T-helper 9 cell (primary cell): ENCODE data around the gene GPR89A.
"Not testable (repeated sequence)": the region's sequence is repeated elsewhere in the genome, so short reads cannot be mapped to it uniquely, and the experiment has no call there.

Experiments
- DNase-seq: peaks from one replicate; pipeline ENCODE4 v3.0.0-alpha.2; 2020
- total RNA-seq, 2 donors: gene quantifications; one replicate each; lab custom pipeline; 2026; lab: John Stamatoyannopoulos, UW

GPR89A gene
- 6.0 to 7.6 reads per million in 2 donors for total RNA-seq

DNA sequence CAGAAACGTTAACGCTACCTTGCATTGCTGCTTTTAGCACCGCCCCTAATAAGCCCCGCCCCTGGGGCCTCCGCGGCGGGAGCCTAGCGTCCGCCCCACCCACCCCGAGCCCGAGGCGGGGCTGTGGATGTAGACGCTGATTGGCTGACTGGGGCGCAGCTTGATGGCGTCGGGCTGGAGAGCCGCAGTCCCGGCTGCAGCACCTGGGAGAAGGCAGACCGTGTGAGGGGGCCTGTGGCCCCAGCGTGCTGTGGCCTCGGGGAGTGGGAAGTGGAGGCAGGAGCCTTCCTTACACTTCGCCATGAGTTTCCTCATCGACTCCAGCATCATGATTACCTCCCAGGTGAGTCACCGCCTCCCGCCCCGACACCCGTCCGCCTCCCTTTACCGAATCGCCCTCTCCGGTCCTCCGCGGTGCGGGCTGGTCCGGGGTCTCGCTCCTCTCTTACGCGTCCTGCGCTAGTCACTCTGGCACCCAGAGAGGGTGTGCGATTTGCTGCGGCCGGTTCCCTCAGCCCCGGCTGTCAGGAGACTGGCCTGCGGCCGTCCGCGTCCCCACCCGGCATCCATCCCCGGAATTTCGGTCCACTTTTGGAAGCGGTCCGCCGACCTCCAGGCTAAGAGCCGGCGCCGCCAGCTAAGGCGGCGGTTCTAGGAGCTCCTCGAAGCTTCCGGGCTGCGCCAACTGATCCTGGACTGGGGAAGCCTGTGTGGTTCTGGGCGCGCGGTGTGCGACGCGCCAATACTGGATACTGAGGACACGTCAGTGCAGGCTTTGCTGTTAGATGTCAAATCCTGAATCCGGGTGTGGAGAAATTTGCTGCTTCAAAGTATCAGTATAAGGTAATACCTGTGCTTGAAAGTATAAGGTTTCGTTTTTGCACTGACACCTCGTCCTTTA, at the start of gene GPR89A:
GPR89A (plus strand) TSS at position 156 of the 901 bp plus-strand sequence; CDS start at position 302, 146 bp downstream.
- peak; percentile 90 for DNase-seq

DNA sequence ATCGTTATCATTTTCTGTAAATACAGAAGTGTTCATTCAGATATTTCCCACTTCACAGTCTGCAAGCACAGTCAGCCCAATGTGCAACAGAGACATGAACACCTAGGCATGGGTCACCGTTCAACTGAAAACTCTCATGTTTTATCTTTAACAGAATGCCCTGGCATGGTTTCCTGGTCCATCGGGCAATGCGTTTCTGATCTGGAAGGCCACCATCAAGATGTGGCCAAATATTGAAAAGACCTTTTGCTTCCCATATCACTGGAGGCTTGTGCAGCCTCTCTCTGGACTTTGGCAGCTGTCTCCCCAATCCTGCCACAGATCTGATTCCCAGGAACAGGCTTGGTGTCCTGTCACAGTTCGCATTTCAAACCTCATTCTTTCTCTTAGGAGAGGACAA, 21.0 kb upstream of the GPR89A start:
- DNase-seq: not testable (repeated sequence)

DNA sequence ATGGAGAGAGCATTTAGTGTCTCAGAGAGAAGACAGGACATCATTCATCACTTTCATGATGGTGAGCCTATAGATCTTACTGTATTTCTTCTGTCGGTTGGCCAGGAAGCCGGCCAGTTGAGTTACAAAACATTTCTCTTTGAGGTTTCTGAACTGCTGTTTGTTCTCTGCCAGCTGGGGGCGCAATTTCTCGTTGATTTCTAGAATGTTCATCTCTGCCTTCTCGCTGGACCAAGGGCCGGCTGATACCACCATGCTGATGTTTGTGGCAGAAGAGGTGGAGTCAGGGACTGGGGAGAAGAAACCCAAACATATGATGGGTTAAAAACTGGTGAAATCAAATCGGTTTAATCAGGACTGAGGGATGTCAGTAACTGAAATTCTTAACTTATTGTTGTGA, 17.0 kb upstream of the GPR89A start:
- DNase-seq: peak; percentile 28

DNA sequence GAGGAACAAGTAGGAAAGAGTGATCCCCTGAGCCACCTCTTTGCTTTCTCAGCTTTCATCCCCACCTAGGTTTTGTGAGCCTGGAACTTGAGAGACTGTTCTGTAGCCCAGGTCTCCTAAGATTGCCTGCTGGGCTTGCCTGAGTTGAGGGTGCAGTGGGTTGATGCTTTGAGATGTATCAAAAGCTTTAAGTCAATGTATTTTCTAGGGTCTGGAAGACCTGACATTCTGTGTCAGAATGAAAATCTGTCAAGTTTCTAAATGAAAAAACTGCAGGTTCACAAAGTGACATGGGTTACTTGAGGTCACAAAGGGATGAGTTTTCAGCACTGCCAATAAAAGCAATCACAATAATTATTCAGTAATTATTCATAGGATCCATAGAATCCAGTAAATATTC, 15.4 kb upstream of the GPR89A start:
- DNase-seq: not testable (repeated sequence)

DNA sequence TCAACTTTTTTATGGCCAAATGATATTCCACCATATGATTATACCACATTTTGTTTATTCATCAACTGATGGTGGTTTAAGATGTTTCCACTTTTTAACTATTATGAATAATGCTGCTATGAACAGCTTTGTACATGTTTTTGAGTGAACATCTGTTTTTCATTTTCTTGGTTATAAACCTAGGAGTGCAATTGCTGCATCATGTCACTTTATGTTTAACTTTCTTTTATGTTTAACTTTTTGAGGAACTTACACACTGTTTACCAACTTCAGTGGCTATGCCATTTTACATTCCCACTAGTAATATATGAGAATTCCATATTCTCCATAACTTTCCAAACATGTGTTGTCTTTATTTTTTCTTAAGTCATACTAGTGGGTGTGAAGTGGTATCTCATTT, 12.4 kb upstream of the GPR89A start:
- DNase-seq: not testable (repeated sequence)

DNA sequence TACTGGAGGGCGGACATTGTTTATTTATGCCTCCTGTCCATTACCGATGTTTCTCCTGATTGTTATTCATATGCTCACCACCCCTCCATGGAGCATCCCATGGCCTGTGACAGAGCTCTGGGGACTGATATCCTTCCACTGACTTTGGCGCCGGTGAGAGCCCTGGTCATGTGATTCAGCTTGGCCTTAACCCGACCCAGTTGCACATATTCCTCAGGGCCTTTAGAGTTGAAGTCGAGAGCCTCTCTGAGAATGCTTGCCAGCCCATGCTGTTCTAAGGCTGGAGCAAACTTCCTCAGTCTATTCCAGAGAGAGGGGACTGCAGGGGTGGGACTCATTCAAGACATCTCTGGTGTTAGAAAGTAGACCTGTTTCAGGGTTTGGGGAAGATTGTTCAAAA, 11.6 kb upstream of the GPR89A start:
- not testable (repeated sequence) for DNase-seq

DNA sequence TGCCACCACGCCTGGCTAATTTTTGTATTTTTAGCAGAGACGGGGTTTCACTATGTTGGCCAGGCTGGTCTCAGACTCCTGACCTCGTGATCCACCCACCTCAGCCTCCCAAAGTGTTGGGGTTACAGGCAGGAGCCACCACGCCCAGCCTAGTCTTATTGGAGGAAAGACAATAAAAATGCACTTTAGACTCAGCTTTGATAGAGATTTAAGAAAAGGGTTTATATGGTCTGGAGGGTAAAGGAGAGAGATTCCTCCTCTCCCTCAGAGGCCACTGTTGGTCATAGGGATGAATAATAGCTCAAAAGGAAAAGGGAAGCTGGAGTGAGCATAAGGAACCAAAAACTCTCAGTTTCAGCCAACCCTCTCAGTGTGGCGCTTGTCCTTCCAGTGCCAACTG, 8.4 kb upstream of the GPR89A start:
- not testable (repeated sequence) for DNase-seq

DNA sequence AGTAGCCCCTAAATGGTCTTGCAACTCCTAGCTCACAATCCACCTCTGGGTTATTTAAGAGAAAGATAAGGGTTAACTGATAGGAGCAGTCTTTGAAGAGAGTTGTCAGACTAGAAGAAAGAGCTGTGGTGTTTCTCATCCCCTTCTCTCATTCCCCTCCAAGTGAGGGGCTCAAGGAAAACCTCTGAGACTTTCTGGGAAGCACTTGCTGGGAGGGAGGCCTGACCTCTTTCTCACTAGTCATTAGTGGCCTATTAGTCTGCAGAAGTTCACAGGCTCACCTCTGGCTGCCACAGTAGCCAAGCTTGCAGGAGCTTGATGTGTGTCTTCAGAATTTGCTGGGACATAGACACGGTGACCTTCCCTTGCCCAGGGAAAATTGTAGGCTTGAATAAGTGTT, 6.2 kb upstream of the GPR89A start:
- DNase-seq: no peak

DNA sequence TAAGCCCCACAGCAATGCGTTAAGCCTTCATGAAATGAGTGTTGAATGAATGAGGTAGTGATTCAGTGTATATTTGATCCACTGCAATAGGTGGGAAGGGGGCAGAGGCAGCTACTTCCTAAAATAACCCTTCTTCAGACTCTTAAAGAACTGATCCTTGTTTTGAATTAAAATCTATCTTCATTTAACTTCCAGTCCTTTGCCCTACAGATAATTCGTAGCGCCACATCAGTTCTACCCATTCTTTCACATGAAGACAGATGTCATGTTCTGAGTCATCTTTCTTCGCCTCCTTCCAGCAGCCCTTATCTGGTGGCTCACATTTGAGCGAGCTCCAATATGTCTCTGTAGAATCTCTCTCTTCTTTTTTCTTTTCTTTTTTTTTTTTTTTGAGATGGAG, 948 bp upstream of the GPR89A start:
- DNase-seq: not testable (repeated sequence)

DNA sequence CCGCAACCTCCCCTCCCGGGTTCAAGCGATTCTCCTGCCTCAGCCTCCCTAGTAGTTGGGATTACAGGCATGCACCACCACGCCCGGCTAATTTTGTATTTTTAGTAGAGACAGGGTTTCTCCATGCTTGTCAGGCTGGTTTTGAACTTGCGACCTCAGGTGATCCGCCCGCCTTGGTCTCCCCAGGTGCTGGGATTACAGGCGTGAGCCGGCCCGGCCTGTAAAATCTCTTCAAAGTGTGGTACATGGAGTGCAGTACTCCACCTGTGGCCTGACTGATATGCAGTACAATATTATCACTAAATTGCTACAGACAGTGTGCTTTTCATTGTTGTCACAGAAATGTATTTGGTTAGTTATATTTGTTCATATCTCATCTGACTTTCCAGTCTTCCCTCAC, 499 bp upstream of the GPR89A start:
- not testable (repeated sequence) for DNase-seq

DNA sequence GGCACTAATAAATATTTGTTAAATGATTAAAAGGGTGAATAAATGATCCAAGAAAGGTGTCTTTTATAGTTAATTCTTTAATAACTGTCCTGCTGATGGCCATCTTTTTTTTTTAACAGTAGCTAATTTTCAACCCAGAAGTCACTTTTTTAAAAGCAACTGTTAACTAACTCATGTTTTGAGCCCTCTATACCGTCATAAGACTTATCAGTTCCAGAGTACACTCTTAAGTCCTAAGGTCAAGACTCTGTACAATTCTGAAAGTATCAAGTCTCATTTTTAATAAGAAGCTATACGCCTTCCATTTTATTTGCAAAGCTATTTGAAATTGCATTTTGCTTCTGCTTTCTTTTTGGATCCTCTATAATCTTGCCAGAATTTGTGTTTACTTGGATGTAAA, 3.0 kb downstream of the GPR89A start:
- not testable (repeated sequence) for DNase-seq

DNA sequence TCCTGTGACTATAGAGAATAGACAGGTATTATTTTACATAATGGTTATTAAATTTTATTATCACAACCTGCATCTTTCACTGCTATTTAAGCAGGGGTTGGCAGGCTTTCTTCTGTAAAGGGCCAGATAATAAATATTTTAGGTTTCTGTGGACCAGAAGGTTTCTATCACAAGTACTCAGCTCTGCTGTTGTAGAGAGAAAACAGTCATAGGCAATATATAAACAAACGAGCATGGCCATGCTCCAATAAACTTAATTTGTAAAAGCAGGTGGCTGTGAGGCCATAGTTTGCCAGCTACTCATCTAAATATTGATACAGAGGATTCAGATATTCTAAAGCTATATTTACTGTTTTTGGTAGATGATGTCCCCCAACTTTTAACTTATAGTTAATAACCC, 12.3 kb downstream of the GPR89A start:
- DNase-seq: not testable (repeated sequence)

DNA sequence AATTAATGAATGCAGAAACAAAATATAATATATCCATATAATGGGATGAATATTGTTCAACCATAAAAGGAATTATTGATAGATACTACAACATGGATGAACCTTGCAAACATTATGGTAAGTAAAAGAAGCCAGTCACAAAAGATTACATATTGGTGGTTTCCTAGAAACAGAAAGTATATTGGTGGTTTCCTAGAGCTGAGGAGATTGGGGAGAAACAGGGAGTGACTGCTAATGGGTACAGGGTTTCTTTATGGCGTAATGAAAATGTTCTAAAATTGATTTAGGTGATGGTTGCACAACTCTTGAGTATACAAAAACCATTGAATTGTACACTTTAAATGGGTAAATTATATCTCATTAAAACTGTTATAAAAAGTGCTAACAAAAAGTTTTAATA, 14.4 kb downstream of the GPR89A start:
- DNase-seq: not testable (repeated sequence)

DNA sequence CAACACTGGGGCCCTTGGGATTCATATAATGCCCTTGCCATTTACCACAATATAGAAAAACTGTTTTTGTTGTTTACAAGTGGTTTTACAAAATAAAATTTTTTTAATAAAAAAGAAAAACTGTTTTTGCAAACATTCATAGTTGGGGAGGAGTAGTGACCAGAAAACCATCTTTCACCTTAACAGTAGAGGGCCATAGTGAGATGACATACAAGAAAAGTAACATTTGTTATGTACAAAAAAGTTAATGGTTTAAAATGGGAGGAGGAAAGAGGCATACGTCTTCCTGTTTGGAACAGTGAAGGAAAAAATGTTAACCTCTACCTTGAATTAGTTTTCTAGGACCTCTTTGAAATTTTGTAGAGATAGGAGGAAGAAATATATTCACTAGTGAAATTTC, 28.4 kb downstream of the GPR89A start:
- not testable (repeated sequence) for DNase-seq

DNA sequence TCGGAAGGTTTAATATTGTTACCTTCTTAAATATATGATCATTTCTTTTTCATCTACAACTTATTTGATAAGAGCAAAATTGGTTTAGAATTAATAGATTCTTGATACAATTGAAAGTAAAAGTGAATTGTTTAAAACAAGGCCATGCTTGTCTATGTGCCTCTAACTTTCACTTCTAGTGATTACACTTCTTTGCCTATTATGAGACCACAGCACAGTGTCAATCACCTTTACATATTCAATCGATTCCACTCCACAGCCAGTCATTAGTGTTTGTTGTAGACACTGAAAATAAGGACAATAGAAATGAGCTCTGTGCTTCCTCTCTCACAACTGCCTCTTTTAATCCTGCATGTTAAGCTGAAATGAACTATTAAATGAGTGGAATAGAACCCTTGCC, 34.1 kb downstream of the GPR89A start:
- not testable (repeated sequence) for DNase-seq

DNA sequence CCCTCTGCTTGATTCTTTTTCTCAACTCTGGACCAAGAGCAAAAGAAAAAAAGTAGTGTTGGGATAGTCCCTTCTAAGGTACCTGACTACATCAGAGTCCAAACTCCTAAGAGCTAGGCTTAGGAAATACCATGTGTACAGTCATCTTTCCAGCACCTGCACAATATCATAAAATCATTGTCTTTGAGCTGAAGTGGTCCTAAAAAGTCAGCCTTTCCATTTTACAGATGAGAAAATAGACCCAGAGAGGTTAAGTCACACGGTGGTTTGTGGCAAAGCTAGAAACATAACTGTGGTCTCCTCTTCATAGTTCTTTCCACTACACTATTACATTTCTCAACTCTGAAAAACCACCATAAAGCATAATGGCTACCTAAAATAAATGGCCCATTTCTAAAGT, 36.2 kb downstream of the GPR89A start:
- not testable (repeated sequence) for DNase-seq

DNA sequence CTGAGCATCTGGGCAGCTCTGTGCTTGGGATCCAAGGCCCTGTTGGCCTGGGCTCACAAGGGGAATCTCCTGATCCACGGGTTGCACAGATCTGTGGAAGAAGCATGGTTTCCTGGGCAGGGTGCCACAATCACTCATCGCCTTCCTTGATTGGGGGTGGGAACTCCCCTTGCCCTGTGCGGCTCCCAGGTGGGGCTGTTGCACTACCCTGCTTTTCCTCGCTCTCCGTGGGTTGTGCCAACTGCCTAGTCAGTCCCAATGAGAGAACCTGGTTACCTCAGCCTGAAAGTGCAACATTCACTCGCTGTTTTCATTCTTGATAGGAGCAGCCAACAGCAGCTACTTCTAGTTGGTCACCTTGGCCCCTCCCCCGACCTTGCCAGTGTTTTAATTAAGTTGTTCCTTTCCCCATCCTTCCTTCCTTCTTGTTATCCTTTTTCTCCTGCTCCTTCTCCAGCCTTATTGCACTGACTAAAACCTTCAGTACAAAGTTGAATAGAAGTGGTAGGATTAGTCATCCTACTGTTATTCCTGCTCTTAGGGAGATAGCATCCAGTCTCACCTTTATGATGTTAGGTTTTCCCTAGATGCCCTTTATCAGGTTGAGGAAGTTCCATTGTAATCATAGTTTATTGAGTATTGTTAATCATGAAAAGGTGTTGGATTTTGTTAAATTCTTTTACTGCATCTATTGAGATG, 48.6 kb downstream of the GPR89A start:
- DNase-seq: not testable (repeated sequence)

DNA sequence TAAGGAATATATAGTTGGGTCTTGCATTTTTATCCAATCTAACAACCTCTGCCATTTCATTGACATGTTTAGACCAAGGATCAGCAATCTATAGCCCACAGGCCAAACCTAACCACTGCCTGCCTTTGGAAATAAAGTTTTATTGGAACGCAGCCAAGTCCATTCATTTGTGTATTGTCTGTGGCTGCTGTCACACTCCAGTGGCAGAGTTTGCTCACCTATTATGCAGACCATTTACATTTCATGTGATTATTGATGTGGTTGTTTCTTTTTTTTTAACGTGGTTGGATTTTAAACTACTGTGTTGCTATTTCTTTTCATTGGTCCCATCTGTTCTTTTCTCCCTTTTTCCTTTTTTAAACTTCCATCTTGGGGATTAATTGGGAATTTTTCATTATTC, 54.7 kb downstream of the GPR89A start:
- DNase-seq: not testable (repeated sequence)

DNA sequence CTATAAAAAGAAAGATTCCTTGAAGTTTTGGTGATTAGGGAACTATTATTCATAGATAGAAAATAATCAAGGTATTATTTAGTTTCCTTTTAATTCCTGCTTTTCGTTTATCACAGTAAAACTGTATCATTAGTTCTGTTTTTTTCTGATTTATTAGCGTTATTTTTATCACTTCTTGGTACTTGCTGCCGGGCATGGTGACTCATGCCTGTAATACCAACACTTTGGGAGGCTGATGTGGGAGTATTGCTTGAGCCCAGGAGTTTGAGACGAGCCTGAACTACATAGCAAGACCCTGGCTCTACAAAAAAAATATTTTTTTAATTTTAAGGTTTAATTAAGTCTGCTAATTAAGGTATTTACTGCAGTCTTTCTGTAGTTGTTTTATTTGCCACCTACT, 57.2 kb downstream of the GPR89A start:
- DNase-seq: not testable (repeated sequence)

DNA sequence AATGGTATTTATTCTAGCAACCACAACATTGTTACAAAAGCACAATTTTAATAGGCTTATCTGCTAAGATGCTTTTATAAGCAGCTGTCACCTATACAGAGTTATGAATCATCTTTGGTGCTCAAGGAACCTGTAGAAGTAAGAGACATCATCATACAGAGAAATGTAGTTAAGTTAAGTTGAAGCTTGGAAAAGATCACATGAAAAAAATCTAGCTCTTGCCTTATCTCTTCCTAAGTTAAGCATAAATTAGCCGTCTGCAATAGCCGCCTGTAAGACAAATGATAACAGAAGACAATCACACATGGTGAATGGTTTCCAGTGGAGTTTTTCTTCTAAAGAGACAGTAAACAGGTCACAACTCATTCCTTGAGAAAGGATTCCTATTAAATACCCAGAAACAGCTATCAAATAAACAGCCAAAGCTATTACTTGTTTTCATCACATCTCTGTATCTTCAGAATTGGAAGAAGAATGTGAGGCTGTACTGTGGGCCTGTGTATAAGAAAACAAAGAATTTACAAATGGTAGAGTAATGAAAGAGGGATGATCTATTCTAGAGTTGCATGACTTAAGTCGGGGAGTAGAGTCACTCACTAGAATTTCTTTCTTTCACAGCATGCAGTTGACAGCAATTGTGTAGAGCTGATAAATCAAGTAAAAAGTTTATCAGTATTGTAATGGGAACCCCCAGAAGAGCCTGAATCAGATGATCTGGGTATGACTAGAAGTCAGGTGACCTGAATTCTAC, 63.4 kb downstream of the GPR89A start:
- not testable (repeated sequence) for DNase-seq

DNA sequence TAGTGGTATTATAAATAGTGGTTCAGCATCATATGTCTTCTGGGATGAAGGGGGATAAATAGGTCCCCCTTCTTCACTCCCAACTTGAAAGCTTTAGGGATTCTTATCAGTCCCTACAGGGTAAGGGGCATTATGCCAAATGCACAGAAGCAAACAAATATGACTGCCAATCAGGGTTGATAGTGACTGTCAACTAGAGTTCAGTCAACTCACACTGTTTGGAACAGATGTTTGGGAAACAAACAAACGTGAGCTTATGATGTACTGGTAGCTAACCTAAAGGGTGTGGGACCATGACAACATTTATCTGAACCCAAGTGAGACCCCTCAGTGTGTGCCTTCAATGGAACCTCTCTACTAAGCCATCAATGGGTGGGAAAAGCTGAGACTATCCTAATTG, 65.4 kb downstream of the GPR89A start:
- not testable (repeated sequence) for DNase-seq

DNA sequence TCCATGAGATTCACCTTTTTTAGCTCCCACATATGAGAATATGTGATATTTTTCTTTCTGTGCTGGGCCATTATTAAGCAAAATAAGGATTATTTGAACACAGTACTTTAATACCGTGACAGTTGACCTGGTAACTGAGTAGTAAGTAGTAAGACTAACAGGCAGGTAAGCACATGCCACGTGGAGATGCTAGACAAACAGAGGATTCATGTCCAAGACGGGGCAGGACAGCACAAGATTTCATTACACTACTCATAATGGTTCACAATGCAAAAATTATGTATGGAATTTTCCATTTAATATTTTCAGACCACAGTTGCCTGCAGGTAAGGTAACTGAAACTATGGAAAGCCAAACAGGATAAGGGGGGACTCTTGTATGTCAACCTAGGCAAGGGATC, 77.1 kb downstream of the GPR89A start:
- DNase-seq: not testable (repeated sequence)

DNA sequence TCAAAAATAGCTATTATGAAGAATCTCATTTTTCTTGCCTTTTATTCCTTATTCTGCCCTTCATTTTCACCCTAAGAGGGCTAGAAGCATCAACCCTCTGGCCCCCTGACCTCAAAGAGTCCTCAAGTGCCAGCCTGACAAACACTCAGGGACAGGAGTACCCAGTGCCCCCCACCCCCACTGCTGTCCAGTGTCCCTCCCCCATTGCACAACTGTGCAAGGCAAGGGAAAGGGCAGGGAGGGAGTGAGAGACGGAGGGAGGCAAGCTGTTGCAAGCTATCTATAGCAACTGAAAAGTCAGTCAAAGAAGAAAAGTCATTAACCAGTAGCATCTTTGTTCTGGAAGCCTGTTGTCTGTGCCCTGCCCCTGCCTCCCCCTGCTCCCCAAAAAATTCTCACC, 78.3 kb downstream of the GPR89A start:
- DNase-seq: not testable (repeated sequence)
